Mesangial cell (primary cell): Measurements from ENCODE around the gene C2orf81. TPM values are rescaled to one million over a fixed set of nuclear protein-coding genes. Genes with fewer than 3 reads are reported as not detected.

Experiments
- total RNA-seq: library from RNA; depleted of rRNA; stranded (reverse); fragments of >200 nt; gene quantifications from 2 replicates; pipeline ENCODE4 v1.2.3, GENCODE V29; 2015

Gene C2orf81
- total RNA-seq: 2.4 and 4.9 TPM in 2 replicates

DNA sequence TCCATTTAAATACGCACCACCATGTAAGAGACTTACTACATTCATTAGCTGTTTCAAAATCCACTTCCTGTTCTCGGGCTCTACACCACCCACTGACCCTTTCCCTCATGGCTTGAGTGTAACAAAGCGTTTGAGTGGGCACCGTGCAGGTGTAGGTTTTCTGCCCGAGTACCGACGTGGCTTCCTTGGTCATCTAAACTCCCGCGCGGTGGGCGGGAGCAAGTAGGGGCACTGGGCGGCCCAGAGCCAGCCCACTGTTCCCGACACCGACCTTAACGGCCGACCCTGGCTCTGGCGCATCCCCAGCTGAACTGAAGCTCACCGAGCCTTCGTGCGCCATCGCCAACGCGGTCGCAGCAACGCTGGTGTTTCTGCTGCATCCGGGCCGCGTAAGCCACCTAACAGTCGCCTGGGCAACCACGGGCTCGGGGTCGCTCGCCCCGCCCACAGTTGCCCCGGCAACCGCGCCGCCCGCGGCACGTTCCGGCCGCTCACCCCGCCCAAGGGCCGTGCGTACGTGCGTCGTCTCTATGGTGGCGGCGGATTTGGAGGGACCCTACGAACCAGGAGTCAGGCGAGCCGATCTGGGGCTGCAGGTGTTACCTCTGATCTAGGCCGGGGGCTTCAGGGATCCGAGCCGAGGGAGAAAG, at the start of gene C2orf81, which contains the start of gene WDR54:
TSS of gene C2orf81 (minus strand) at position 399 of the 650 bp plus-strand sequence. CDS start at position 340, 59 bp downstream.
TSS of gene WDR54 (plus strand) at position 510 of the 650 bp plus-strand sequence. CDS start 424 bp downstream, outside the sequence.

DNA sequence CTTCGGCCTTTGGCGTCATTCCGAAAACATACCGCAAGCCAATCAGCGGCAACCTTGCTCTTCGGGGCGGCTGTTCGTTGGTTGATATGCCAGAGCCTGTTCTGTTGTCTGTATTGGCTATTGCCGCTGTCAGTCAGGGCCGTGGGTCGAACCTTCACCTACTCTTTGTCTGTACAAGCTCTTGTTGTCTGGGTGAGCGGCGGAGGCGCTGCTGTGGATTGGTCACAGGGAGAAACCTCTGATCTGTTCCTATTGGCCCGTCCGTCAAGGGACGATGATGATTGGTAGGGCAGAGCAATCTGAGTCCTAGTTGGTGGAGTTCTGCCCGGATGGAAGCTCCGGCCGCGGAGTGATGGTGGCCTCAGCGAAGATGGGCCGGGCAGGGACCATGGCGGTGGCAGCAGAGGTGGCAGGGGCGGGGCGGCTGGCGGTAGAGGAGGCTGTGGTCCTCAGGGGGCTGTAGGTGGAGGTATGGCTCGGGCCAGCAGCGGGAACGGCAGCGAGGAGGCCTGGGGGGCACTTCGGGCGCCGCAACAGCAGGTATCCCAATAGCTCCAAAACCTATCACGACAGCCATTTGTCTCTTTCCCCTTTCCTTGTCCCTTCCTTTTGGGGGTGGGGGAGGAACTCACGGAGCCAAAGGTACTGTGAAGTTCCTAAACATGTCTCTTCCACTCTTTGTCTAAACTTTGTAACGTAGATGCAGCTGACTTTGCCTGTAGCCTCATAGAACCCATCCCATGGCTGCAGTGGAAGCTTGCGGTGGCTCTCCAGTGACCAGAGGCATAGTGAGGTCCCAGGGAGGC, 36.9 kb upstream of the C2orf81 start, which contains the start of gene WBP1:
TSS of gene WBP1 (plus strand) at position 307 of the 806 bp plus-strand sequence. CDS start at position 472, 165 bp downstream.

DNA sequence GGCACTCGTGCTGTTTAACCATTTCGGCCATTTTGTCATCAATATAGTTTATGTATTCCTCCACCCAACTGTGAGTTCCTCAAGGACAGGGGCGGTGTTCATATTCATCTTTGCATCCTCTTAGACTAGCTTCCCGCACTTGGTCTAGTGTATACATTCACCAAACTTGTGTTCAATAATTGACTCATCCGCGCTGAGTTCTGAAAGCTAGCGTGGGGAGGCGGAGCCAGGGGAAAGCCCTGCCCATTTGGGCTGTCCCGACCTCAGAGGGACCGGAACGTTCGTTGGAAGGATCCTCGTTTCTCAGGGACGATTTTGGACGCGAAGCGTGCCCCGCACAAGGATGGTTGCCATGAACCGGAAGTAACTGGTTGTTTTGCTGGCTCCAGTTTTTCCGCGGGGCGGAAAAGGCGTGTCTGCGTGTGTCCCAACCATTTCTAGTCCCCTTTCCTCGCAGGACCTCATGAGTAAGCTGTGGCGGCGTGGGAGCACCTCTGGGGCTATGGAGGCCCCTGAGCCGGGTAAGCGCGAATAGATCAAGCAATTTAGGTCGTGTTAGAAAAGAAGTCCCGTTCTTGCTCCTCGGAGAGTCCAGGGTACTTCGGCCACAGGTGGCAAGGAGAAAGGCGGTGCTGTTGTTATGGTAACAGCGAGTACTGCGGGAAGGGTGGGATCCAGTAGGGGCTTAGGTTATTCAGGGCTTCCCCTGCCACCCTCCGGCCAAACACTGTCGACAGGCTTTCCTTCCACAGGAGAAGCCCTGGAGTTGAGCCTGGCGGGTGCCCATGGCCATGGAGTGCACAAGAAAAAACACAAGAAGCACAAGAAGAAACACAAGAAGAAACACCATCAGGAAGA, 33.5 kb upstream of the C2orf81 start, which contains the start of gene INO80B:
TSS of gene INO80B (plus strand) at position 434 of the 858 bp plus-strand sequence. CDS start at position 464, 30 bp downstream.

DNA sequence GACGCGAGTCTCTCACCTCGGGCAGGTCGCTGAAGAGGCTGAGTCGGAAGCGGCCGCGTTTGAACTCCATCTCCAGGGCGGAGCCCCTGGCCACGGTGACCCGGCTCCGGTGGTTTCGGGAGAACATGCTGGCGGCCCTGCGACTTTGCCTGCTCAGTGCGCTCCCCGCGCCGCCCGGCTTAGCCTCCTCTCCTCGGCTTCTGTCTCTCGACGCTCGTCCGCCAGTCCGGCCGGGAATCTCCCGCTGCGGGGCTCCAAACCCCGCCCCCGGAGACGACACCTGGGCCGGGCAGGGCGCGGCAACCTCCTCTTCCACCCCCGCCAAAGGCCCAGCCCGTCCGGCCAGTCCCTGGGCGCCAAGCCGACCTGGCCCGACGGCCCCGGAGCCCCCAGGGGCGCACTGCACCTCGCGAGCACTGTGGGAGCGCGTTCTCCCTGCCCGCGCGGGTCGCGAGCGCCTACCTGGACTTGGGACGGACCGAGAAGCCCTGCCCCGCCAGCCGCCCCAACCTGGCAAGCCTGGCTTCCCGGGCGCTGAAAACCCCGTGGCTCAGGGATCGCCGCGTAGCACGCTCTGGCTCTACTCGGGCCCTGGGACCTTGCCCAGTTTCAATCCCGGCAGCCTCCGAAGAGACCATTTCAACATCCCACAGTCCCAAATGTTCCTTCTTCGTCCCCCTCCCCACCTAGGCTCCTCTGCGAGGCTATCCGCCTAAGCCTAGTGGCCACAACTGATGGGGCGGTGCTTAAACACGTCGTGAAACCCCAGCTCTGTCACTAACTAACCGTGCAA, 20.5 kb upstream of the C2orf81 start, which contains the start of gene RTKN:
TSS of gene RTKN (minus strand) at position 248 of the 793 bp plus-strand sequence. CDS start at position 127, 121 bp downstream.

DNA sequence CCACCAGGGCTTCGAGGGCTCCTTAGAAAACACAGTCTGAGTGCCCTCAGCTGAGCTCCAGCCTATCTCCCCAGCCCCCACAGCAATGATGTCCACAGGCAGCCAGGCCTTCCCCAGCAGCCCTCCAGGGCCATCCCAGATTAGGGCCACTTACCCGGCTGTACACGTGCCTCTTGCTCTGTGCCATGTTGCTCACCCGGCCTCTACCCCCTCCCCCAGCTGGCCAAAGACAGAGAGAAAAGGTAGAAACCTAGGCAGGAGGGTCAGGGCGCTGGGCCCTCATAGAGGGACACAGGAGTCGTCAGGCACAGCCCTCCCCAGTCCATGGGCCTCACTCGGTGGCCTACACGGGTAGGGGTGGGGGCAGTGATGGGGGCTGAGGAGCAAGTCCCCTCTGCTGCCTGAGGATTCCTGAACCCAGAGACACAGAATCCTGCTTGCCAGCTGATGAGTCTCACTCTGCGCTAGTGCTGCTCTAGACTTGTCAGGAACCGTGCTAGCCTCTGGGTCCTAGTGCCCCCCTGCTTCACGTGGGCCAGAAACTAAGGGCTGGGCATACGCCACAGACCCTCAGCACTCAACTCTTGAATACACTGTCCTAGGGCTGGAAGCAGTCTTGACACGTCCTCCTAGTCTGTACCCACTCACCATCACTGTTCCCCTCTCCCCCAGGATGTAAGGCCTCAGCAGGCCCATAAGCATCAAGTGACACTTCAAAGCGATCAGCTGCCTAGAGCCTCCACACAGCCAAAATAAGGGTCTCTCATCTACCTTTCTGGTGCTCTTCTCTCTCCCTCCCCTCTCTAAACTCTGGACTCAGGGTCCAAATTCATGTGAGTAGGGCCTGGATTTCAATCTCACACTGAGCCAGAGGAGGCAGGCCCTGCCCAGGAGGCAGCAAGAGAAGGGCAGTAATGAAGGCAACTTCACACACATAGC, 41.3 kb downstream of the C2orf81 start, which contains the start of gene DCTN1:
TSS of gene DCTN1 (minus strand) at position 461 of the 939 bp plus-strand sequence. CDS start at position 187, 274 bp downstream.

Other genes with a start within 250 kb of the C2orf81 start
- 81.0 and 96.0 TPM in 2 replicates for gene MOB1A, start 242.7 kb downstream of the C2orf81 start, total RNA-seq
- 65.7 and 112 TPM in 2 replicates for gene MTHFD2, start 223.0 kb downstream of the C2orf81 start, total RNA-seq
- gene SLC4A5, start 78.2 kb downstream of the C2orf81 start, total RNA-seq: under 0.01 and 0.51 TPM in 2 replicates
- gene DCTN1, start 41.3 kb downstream of the C2orf81 start, total RNA-seq: 84.4 and 103 TPM in 2 replicates
- gene WDR54, start 111 bp upstream of the C2orf81 start, total RNA-seq: 46.8 and 49.0 TPM in 2 replicates
- 39.1 and 48.0 TPM in 2 replicates for gene RTKN, start 20.3 kb upstream of the C2orf81 start, total RNA-seq
- 12.4 and 16.8 TPM in 2 replicates for gene INO80B, start 33.5 kb upstream of the C2orf81 start, total RNA-seq
- gene WBP1, start 36.8 kb upstream of the C2orf81 start, total RNA-seq: 56.4 and 113 TPM in 2 replicates
- 68.6 and 75.9 TPM in 2 replicates for gene MOGS, start 43.8 kb upstream of the C2orf81 start, total RNA-seq
- 26.5 and 31.4 TPM in 2 replicates for gene MRPL53, start 51.1 kb upstream of the C2orf81 start, total RNA-seq
- gene CCDC142, start 61.4 kb upstream of the C2orf81 start, total RNA-seq: 6.0 and 9.5 TPM in 2 replicates
- 20.8 and 22.2 TPM in 2 replicates for gene TTC31, start 61.5 kb upstream of the C2orf81 start, total RNA-seq
- 1.5 and 6.7 TPM in 2 replicates for gene LBX2, start 78.0 kb upstream of the C2orf81 start, total RNA-seq
- gene PCGF1, start 86.1 kb upstream of the C2orf81 start, total RNA-seq: 10.4 and 15.0 TPM in 2 replicates
- gene TLX2, start 92.8 kb upstream of the C2orf81 start, total RNA-seq: not detected in 2 replicates
- gene DQX1, start 104.6 kb upstream of the C2orf81 start, total RNA-seq: not detected in 2 replicates
- 96.3 and 120 TPM in 2 replicates for gene AUP1, start 108.1 kb upstream of the C2orf81 start, total RNA-seq
- 39.9 and 45.8 TPM in 2 replicates for gene HTRA2, start 108.3 kb upstream of the C2orf81 start, total RNA-seq
- 9.0 and 14.8 TPM in 2 replicates for gene LOXL3, start 132.3 kb upstream of the C2orf81 start, total RNA-seq
- 32.8 and 43.5 TPM in 2 replicates for gene DOK1, start 133.1 kb upstream of the C2orf81 start, total RNA-seq
- 1.1 and 1.3 TPM in 2 replicates for gene M1AP, start 226.7 kb upstream of the C2orf81 start, total RNA-seq
- 12.7 and 12.9 TPM in 2 replicates for gene SEMA4F, start 232.6 kb upstream of the C2orf81 start, total RNA-seq